ENCODE data around the gene GOLPH3L.
"Not testable (repeated sequence)": the region's sequence is repeated elsewhere in the genome, so short reads cannot be mapped to it uniquely, and the experiment has no call there.

GOLPH3L gene

DNA sequence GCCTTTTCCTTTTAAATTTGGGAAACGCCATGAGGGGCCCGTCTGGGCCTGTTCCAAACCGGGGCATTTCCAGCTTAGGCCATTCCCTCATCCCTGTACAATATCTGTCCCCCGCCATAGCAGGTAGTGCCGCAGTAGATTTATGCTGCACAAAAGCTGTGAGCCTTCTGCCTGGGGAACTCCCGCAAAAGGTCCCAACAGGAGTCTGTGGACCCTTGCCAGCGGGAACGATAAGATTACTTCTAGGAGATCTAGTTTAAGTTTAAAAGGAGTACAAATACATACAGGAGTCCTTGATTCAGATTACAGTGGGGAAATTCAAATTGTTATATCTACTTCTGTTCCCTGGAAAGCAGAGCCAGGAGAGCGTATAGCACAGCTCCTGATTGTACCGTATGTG, 42.3 kb downstream of the GOLPH3L start:
- not testable (repeated sequence) for ATAC-seq

DNA sequence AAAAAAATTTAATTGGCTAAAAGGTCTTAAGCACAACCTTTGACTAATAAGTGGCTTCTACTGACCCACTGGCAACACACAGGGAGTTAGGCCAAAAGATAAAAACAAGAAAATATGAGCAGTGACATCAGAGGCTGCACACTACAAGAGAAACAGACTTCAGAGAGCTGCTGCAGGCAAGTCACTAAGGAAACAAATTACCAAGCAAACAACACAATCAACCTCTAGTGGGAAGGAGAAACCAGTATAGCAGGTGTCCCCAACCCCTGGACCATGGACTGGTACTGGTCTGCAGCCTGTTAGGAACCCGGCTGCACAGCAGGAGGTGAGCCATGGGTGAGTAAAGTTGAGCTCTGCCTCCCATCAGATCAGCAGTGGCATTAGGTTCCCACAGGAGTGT, 46.8 kb downstream of the GOLPH3L start:
- no peak for ATAC-seq

DNA sequence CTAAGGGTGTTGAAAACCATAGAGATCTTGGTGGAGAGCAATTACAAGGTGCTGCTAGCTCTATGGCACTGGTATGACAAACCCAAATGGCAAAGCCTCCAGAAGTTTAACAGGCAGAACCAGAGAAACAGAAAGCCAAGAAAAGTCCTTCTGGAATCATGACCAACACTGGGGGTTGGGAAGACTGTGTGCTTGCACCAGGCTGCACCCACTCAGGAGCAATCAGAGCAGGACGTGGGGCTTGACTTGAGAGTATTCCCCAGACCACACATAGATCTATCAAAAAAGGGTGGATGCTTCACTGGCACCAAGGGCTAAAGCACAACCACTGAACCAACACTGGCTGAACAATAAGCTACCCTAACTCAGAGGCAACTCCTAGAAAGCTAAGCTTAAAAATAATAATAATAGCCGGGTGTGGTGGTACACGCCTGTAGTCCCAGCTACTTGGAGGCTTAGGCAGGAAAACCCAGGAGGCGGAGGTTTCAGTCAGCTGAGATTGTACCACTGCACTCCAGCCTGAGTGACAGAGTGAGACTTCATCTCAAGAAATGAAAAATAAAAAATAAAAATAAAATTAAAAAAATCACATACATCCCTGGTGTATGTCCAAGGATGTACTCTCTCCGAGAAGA, 47.4 kb downstream of the GOLPH3L start:
- ATAC-seq, result no peak

- no peak for ATAC-seq
Measured at GRCh38 chr1:150642296-150642695, 54.7 kb downstream of the GOLPH3L start.

DNA sequence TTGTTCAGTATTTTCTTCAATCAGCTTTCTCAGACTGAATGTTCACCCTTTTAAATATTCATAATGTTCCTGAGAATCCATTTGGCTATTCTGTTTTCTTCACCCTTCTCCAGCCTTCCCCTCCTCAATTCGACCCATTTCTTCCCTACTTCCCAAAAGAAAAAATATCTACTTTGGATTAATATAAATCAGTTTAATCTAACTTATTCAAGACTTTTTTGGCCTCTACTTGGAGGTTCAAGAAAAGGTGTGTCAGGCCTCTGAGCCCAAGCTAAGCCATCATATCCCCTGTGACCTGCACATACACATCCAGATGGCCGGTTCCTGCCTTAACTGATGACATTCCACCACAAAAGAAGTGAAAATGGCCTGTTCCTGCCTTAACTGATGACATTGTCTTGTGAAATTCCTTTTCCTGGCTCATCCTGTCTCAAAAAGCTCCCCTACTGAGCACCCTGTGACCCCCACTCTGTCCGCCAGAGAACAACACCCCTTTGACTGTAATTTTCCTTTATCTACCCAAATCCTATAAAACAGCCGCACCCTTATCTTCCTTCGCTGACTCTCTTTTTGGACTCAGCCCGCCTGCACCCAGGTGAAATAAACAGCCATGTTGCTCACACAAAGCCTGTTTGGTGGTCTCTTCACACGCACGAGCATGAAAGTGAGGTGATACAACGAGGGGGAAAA, 55.7 kb downstream of the GOLPH3L start:
- not testable (repeated sequence) for ATAC-seq

DNA sequence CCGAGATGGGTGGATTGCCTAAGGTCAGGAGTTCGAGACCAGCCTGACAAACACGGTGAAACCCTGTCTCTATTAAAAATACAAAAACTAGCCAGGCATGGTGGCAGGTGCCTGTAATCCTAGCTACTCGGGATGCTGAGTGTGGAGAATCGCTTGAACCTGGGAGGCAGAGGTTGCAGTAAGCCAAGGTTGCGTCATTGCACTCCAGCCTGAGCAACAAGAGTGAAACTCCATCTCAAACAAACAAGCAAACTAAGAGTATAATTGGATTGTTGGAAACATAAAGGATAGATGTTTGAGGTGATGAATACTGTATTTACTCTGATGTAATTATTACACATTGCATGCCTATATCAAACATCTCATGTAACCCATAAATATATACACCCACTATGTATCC, 58.5 kb downstream of the GOLPH3L start:
- ATAC-seq, result not testable (repeated sequence)

GRCh38 chr1:150634839-150635622, 61.9 kb downstream of the GOLPH3L start:
- ATAC-seq, result not testable (repeated sequence)

- peak; percentile 92 to 93 for ATAC-seq
Measured at GRCh38 chr1:150629115-150629928, 67.6 kb downstream of the GOLPH3L start, which contains the start of gene ENSA. TSS of gene ENSA (minus strand) at chr1:150629612. CDS start at chr1:150629470, 142 bp downstream.

- no peak for ATAC-seq
Measured at GRCh38 chr1:150628766-150629114, 68.2 kb downstream of the GOLPH3L start.

DNA sequence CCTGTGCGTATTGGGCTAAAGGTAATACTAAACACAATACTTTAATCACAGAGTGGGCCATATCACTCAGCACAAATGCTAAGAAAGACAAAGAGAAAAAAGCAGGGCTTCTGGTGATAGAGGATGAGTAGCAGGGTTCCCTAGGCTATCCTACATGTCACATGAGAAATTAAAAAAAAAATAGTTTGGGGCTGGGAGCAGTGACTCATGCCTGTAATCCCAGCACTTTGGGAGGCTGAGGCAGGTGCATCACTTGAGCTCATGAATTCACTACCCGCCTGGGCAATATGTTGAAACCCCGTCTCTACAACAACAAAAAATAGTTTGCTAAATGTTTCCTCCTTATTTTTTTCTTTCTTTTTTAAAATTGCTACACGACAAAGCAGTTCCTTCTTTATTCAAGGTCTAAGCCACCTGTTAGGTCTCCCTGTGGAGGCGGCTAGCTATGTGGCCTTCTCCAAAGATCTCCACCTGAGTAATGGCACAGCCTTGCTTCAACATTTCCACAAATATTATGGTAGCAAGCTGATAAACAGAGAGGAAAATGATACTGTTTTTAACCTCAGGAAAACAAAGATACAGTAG, 69.0 kb downstream of the GOLPH3L start:
- ATAC-seq, result no peak

GRCh38 chr1:150626150-150626549, 70.8 kb downstream of the GOLPH3L start:
- ATAC-seq, result no peak

DNA sequence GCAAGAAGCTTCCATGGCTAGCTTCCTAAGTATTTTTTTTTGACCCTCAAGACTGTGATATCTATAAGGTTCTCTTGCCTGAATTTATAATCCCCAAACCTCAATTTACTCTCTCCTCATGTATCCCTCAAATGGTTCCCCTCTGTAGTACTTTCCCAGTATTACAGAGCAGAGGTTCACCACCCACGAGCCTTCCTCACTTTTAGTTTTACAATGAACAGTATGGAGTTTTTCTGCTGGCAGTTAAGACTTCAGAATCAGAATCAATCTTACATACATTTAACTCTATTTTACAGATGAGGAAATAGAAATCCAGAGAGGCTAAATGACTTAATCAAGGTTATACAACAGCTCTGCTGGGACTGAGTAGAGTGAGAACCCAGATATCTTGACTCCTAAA, 72.4 kb downstream of the GOLPH3L start:
- ATAC-seq, result not testable (repeated sequence)

- not testable (repeated sequence) for ATAC-seq
Measured at GRCh38 chr1:150624134-150624533, 72.8 kb downstream of the GOLPH3L start.

DNA sequence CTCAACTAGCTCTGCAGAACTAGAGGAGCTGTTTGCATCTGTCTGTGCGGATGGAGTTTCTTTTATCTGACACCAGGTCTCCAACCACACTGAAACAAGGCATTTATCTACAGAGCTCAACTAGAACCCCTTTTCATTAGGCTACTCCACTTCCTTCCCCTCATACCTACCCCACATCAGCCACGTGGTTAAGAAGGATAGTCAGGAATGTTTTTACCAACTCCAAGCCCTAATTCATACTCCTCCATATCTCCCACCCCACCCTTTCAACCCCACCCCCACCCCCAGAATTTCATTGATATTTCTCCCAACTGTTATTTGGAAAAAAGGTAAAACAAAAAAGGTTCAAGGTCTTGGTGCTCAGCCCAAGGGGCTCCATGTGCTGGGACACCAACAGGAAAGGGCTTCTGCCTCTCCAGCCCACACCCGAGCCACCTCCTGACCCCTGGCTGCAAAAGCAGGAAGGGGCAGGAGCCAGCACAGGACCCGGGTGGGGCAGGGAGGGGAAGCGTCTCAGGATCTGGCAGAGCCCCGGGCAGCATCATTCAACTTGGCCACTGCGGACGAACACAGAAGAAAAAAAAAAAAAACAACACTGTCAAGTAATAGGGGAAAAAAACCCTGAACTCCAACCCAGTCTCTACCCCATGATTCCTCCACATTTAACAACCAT, 74.5 kb downstream of the GOLPH3L start:
- no peak for ATAC-seq

DNA sequence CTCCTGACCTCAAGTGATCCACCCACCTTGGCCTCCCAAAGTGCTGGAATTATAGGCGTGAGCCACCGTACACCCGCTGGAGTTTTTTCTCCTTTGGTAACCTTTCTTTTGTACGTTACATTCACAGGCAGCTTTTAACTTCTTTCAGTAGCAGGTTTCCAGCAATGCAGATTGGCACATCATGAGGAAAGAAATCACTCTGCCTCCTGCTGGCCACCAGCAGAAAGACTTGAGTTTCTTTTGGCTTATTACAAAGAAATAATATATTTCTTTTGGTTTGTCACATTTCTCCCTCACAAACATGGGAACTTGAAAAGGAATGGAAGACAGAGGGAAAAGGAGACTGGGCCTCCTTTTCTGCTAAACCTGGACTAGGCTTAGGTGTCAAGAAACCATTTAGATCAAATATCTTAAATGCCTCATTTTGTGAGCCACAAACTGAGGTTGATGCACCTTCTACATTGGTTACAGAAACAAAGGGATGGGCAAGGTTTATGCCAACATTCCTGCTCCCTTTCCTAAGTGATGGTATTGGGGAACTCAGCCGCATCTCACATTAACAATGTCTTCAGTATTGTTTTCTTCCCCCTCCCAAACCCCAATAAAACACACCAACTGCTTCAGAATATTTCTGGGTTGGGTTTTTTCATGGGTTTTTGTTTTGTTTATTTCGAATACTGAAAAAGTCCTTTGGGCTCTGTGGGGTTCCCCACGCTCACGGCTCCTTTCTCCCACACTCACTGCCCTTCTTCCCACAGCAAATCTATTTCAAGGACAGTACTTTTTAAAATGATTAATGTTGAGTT, 75.3 kb downstream of the GOLPH3L start:
- peak in 1 of 2 donors; percentile 38 for ATAC-seq

GRCh38 chr1:150620919-150621318, 76.0 kb downstream of the GOLPH3L start:
- ATAC-seq, result no peak

DNA sequence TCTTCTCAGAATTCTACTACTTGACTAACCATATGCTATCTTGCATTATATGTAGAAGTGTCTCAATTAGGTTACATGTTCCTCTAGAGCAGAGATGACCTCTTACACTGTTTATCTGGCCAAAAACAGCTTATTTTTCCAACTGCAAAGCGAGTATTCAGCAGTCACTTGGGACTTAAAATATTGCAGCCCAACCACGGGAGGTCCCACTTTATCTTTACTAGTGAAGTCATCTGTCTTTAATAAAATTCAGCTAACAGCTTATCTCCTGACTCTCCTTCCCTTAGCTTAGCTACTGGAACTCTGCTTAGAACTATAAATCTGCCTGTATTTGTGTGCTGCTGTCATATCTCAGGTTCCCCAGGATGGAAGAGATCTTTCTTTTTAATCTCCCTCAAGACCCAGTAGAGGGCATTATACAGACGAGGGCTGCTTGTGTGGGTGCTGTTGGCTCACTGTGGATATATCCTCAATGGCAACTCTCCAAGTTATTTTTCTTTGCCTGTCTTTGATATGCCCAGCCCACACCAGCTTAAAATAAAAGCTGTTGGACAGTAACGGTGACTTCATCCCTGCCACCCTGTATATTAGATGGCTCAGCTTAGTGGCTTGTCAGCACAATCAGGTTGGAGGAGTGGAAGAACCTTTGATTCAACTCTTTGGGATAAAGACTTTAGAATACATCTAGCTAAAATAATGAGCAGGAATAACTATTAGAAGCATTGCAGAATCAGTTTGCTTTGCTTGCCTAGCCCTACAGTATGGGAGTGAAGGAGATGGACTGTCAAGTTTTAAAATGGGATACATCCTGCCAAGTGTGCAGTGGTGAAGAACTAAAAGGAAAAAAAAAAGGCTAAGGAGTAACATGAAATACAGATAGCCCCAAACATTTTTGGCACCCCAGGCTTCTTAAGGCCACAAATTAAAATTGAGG, 77.1 kb downstream of the GOLPH3L start:
- ATAC-seq, result peak; percentile 41 to 49

GRCh38 chr1:150615346-150616201, 81.4 kb downstream of the GOLPH3L start:
- no peak for ATAC-seq
